ENCODE results near the gene RRP9.
A peak's percentile ranks its signal among the peaks of the same experiment; 100 is the strongest.
"Not testable (repeated sequence)": the region's sequence is repeated elsewhere in the genome, so short reads cannot be mapped to it uniquely, and the experiment has no call there.

RRP9 gene

GRCh38 chr3:51941798-51942602, at the start of gene RRP9, which contains the start of gene PARP3:
TSS of gene RRP9 (minus strand) at chr3:51941904. CDS start at chr3:51941867, 37 bp downstream.
TSS of gene PARP3 (plus strand) at chr3:51942363. CDS start at chr3:51943356, 993 bp downstream.
- peak; percentile 100 for DNase-seq (ENCODE audit: low spot score)

DNA sequence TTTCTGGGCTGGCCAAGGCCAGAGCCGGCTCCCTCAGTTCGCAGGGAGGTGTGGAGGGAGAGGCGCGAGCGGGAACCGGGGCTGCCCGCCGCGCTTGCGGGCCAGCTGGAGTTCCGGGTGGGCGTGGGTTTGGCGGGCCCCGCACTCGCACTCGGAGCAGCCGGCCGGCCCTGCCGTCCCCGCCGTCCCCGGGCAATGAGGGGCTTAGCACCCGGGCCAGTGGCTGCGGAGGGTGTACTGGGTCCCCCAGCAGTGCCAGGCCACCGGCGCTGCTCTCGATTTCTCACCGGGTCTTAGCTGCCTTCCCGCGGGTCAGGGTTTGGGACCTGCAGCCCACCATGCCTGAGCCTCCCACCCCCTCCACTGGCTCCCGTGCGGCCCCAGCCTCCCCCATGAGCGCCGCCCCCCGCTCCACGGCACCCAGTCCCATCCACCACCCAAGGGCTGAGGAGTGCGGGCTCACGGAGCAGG, 48.8 kb upstream of the RRP9 start:
- not testable (repeated sequence) for DNase-seq (ENCODE audit: low spot score)

- DNase-seq (ENCODE audit: low spot score) = no peak
These were observed 46.8 kb upstream of the RRP9 start for GRCh38 chr3:51988286-51989146.

DNA sequence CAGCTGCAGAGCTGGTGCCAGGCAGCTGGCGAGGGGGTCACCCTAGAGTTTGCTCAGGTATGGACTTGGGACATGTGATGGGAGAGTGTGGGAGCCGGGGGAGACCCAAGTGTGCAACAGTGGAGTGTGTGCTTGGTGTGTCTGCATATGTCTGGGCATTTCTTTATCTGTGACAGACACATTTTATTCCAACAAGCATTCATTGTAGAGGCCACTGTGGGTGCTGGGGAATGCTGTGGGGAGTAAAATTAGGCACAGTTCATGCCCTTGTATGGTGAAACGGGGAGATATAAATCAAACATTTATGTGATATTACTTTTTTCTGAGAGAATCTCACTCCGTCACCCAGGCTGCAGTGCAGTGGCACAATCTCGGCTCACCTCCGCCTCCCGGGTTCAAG, 45.9 kb upstream of the RRP9 start:
- DNase-seq (ENCODE audit: low spot score) = no peak

DNA sequence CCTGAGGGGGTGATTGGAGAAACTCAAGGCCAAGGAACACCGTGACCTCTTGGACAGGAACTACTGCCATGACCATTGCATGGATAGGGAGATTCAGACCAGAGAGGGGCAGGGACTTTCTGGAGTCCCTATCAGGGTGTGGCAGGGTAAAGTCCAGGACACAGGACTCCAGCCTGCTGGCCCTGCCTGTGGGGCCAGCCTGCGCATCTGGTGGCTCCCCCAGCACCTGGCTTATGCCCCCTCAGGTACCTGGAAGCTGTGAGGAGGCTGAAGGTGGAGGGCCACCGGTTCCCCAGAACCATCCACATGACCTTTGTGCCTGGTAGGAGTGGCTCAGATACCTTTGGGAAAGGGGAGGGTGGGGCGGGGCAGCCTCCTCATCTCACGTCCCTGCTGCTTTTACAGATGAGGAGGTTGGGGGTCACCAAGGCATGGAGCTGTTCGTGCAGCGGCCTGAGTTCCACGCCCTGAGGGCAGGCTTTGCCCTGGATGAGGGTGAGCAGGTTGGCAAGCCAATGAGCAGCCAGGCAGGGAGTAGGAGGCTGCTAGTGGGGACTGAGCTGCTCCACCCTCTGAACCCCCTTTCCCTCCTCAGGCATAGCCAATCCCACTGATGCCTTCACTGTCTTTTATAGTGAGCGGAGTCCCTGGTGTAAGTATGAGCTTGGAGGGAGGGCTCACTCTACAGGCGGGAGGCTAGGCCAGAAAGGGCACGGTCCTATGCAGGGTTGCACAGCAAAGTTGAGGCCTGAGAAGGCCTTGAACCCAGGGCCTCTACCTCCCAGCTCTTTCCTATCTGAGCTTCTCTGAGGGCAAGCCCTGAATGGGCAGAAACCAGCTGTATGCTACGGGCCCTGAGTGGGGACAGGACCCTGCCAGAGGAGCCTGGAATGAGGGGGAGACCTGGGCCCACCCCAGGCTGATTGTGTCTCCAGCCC, 44.6 kb upstream of the RRP9 start:
- DNase-seq (ENCODE audit: low spot score) = peak; percentile 34

DNA sequence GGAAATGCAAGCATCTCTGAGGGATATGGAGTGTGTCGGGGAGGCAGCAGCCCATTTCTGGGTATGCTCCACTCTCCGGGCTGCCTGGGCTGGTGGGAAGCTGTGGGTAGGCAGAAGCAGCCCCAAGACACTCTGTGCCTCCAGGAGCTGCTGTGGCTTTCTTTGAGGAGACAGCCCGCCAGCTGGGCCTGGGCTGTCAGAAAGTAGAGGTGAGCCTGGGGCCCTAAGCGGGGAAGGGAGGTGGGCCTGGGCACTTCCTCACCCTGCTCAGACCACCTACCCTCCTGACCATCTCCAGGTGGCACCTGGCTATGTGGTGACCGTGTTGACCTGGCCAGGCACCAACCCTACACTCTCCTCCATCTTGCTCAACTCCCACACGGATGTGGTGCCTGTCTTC, 43.4 kb upstream of the RRP9 start:
- DNase-seq (ENCODE audit: low spot score) = no peak

GRCh38 chr3:51984269-51984647, 42.6 kb upstream of the RRP9 start:
- DNase-seq (ENCODE audit: low spot score) = no peak

DNA sequence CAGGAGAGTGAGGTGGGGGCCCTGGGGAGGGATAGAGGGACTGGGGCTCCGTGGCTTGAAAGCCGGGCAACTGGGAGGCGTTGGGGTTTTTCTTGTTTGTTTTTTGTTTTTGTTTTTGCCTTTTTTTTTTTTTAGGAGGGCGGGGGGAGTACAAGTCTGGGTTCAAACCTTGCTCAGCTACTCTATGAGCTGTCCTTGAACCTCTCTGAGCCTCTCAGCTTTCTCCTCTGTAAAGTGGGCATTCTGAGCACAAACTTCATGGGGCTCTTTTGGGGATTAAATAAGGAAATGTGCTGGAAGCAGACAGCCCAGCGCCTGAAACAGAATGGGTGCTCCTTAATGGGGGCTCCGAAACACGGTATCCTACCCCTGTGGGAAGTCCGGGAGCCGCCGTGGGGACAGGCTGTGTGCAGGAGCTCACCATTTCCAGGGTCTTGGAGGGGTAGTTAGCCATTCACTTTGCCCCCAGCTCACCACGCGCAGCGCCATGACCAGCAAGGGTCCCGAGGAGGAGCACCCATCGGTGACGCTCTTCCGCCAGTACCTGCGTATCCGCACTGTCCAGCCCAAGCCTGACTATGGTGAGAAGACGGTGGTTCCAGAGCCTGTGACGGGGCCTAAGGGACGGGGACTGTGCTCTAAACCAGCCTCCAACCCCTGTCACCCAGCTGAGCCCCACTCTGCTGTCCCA, 42.0 kb upstream of the RRP9 start:
- DNase-seq (ENCODE audit: low spot score) = no peak

DNA sequence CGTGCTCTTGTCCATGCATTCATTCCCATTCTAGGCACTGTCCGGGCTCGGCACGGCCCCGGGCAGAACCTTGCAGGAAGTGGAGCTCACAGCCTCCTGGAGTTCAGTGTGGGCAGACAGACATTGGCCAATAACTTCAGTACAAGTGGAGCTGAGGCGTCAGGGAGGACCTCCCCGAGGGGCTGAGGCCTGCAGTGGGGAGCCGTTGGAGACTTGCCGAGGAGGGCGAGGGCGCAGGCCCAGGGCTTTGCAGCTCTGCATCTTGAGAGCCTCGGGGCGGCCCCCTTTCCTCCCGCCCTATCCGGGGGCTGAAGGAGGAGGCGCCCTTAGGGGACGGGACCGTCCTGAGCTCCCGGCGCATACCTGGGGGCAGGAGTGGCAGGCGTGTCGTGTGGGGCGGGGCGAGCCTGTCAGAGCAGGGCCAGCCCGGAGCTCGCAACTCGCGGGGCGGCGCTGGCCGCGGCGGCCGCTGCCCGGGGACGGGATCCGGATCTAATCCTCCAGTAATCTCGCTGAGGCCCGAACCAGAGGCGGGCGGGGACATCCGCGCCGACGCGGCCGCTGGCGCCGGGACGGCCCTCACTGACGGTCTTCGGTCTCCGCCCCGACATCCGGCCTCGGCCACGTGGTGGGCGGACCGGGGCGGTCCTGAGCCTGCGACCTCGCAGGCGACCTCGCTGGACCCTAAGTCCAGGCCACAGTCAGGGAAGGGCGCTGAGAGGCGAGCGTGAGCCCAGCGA, 41.3 kb upstream of the RRP9 start, which contains the start of gene ACY1:
Gene ACY1 (plus strand): TSS at position 698 of the 740 bp plus-strand sequence. CDS start 530 bp downstream, outside the sequence.
- DNase-seq (ENCODE audit: low spot score) = peak; percentile 88

DNA sequence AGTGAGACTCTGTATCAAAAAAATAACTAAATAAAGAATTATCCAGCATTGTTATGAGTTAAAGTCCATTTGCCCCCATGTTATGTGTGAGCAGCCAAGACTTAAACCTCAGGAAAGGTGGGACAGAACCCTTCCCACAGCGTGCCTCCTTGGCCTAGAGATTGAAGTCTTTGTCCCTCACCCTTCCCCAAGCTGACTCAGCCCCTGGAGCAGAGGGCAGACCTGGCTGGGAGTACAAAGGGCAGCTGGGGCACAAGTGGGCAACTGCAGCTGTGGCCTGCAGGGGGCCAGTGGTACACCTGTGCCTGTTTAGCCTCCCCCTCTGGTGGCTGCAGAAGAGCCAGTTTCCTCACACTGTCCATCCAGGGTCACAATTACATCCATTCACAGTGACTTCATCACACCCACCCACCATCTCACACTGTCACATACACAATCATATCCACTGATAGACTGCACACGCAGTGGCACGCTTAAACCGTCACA, 40.7 kb upstream of the RRP9 start:
- DNase-seq (ENCODE audit: low spot score) = peak; percentile 94

- no peak for DNase-seq (ENCODE audit: low spot score)
These were observed 38.5 kb upstream of the RRP9 start for GRCh38 chr3:51980253-51980652.

GRCh38 chr3:51978143-51978502, 36.4 kb upstream of the RRP9 start:
- DNase-seq (ENCODE audit: low spot score) = no peak

DNA sequence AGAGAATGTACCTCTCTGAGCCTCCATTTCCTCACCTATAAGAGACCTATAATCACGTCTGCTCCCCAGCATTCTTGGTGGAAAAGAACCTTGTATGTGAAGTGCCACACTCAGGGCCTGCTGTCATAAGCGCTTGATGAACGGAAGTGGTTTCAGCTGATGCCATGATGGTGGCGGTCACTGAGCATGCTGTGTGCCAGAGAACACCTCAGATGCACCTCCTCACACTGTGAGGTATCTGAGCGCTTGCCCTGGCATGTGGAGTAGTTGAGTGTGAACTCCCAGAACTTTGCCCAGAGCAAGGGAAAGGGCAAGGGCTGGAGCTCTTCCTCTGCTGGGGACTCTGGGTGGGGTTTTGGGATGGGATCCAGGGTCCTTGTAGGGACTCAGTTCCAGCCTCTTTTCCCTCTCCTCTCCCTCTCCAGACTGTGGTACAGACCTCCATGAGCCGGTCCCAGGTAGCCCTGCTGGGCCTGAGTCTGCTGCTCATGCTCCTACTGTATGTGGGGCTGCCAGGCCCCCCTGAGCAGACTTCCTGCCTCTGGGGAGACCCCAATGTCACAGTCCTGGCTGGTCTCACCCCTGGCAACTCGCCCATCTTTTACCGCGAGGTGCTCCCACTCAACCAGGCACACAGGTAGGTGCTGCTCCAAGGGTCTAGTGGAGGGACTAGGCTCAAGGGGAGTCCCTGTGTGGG, 35.9 kb upstream of the RRP9 start:
- no peak for DNase-seq (ENCODE audit: low spot score)

GRCh38 chr3:51975852-51976549, 34.3 kb upstream of the RRP9 start:
- DNase-seq (ENCODE audit: low spot score) = peak; percentile 43

- peak; percentile 63 for DNase-seq (ENCODE audit: low spot score)
These were observed 33.5 kb upstream of the RRP9 start, which contains the start of gene ABHD14A for GRCh38 chr3:51974963-51975851. TSS of gene ABHD14A (plus strand) at chr3:51975064. CDS start at chr3:51975136, 72 bp downstream.

- DNase-seq (ENCODE audit: low spot score) = no peak
These were observed 32.7 kb upstream of the RRP9 start for GRCh38 chr3:51974277-51974962.

DNA sequence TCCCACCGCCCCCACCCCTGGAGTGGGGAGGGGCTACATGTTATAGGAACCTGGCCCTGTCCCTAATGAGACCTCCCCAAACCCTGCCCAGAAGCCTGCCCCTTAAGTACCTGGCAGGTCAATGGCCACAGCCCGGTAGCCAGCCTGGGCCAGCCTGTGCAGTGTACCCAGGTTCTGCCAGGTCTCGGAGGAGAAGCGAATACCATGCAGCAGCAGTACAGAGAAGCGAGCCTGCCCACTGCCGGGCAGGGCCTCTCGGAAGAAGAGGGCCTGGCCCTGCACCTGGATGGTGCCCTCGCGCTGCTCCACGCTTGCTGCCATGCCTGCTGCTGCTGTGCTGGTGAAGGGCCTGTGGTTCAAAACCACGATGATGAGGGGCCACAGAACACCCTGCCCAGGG, 29.6 kb upstream of the RRP9 start:
- no peak for DNase-seq (ENCODE audit: low spot score)

Data from SW480 (cell line).